ENCODE measurements around the gene MAPKAP1. TPM values are rescaled to one million over a fixed set of nuclear protein-coding genes. Genes with fewer than 3 reads are reported as not detected.

MAPKAP1 gene
- total and polyA plus RNA-seq, 8 donors: 32.7 to 212 (median 78.2) TPM

- H3K36me3 ChIP-seq: peaks cover 0 to 28% (median 26%) of the 10 kb centered on the region in 4 donors
- H3K4me1 ChIP-seq: peaks cover 0 to 21% (median 2%) of the 10 kb centered on the region in 4 donors
- H3K4me3 ChIP-seq: no peak overlapping the region
- no peaks in the 10 kb centered on the region for H3K9me3 ChIP-seq
- DNase-seq: no peak
- H3K27me3 ChIP-seq: no peaks in the 10 kb centered on the region
- intact Hi-C loops (cut with DNase I; ENCODE audit: low total_unique reads): no loop called here
- TF ChIP-seq POLR2A (IDR thresholded peaks at IDR 0.05) (no peak), CTCF (IDR thresholded peaks at IDR 0.05) (no peak), POLR2AphosphoS5 (IDR thresholded peaks at IDR 0.05) (no peak), EP300 (IDR thresholded peaks at IDR 0.05) (no peak)
- no peak overlapping the region for H3K27ac ChIP-seq
- 92 to 98% (median 96%) methylated on average over 5 of the region's 5 CpGs for WGBS, 5 donors
Measured at GRCh38 chr9:125587819-125588460, 119.1 kb downstream of the MAPKAP1 start.

- Histone ChIP-seq H3K4me3 (no peak overlapping the region), H3K9me3 (no peaks in the 10 kb centered on the region), H3K4me1 (peaks cover 0 to 20% (median 0%) of the 10 kb centered on the region in 4 donors), H3K36me3 (peaks cover 0 to 32% (median 28%) of the 10 kb centered on the region in 4 donors), H3K27me3 (no peaks in the 10 kb centered on the region), H3K27ac (no peak overlapping the region)
- DNase-seq: no peak
- no peak for TF ChIP-seq EP300 (IDR thresholded peaks at IDR 0.05)
- no peak for TF ChIP-seq CTCF (IDR thresholded peaks at IDR 0.05)
- no peak for TF ChIP-seq POLR2AphosphoS5 (IDR thresholded peaks at IDR 0.05)
- TF ChIP-seq POLR2A (IDR thresholded peaks at IDR 0.05): no peak
- intact Hi-C loops (cut with DNase I; ENCODE audit: low total_unique reads): no loop called here
- WGBS, 5 donors: 54 to 81% (median 70%) methylated on average over 3 of the region's 3 CpGs
Measured at GRCh38 chr9:125586172-125586511, 120.9 kb downstream of the MAPKAP1 start.

GRCh38 chr9:125585503-125586171, 121.4 kb downstream of the MAPKAP1 start:
- Histone ChIP-seq H3K27ac (no peak overlapping the region), H3K9me3 (no peaks in the 10 kb centered on the region), H3K4me1 (peaks cover 0 to 18% (median 0%) of the 10 kb centered on the region in 4 donors), H3K4me3 (no peak overlapping the region), H3K27me3 (no peaks in the 10 kb centered on the region), H3K36me3 (peaks cover 0 to 33% (median 31%) of the 10 kb centered on the region in 4 donors)
- intact Hi-C loops (cut with DNase I; ENCODE audit: low total_unique reads): no loop called here
- WGBS, 5 donors: 95 to 97% (median 97%) methylated on average over 11 of the region's 11 CpGs
- DNase-seq: no peak
- TF ChIP-seq EP300 (IDR thresholded peaks at IDR 0.05) (no peak), POLR2A (IDR thresholded peaks at IDR 0.05) (no peak), CTCF (IDR thresholded peaks at IDR 0.05) (no peak), POLR2AphosphoS5 (IDR thresholded peaks at IDR 0.05) (no peak)

- no peaks in the 10 kb centered on the region for H3K27me3 ChIP-seq
- H3K9me3 ChIP-seq: no peaks in the 10 kb centered on the region
- intact Hi-C loops (cut with DNase I; ENCODE audit: low total_unique reads): no loop called here
- H3K4me3 ChIP-seq: no peak overlapping the region
- DNase-seq: no peak
- TF ChIP-seq POLR2A (IDR thresholded peaks at IDR 0.05): no peak
- no peak for TF ChIP-seq POLR2AphosphoS5 (IDR thresholded peaks at IDR 0.05)
- TF ChIP-seq EP300 (IDR thresholded peaks at IDR 0.05): no peak
- TF ChIP-seq CTCF (IDR thresholded peaks at IDR 0.05): no peak
- peaks cover 0 to 34% (median 31%) of the 10 kb centered on the region in 4 donors for H3K36me3 ChIP-seq
- H3K4me1 ChIP-seq: peaks cover 0 to 7% (median 3%) of the 10 kb centered on the region in 4 donors
- 89 to 92% (median 91%) methylated on average over 4 of the region's 4 CpGs for WGBS, 5 donors
- H3K27ac ChIP-seq: no peak overlapping the region
Measured at GRCh38 chr9:125580701-125581286, 126.2 kb downstream of the MAPKAP1 start.

Data from stomach (tissue), 9 donors.